ENCODE measurements around the gene PLEKHA8. TPM values are rescaled to one million over a fixed set of nuclear protein-coding genes. Genes with fewer than 3 reads are reported as not detected.
"Not testable (repeated sequence)": the region's sequence is repeated elsewhere in the genome, so short reads cannot be mapped to it uniquely, and the experiment has no call there.

Gene PLEKHA8
- total and polyA plus RNA-seq, 8 donors = 2.2 to 18.5 (median 6.0) TPM

DNA sequence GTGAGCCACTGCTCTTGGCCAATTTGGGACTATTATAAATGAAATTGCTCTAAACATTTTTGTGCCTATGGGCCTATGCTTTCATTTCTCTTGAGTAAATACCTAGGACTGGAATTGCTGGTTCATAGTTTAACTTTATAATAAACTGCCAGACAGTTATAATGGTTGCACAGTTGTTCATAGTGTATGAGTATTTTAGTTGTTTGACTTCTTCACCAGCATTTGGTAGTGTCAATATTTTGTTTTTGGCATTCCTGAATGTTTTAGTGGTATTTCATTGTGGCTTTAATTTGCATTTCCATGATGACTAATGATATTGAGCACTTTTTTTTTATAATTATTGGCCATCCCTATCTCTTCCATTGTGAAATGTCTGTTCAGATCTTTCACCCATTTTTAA, 29.5 kb downstream of the PLEKHA8 start:
- Histone ChIP-seq H3K9me3 (no peaks in the 10 kb centered on the region), H3K4me1 (no peaks in the 10 kb centered on the region), H3K27ac (no peak overlapping the region), H3K36me3 (peaks cover 8 to 50% (median 44%) of the 10 kb centered on the region in 4 donors), H3K27me3 (no peaks in the 10 kb centered on the region), H3K4me3 (no peak overlapping the region)
- intact Hi-C loops (cut with DNase I; ENCODE audit: low total_unique reads) = no loop called here
- TF ChIP-seq POLR2A (IDR thresholded peaks at IDR 0.05) (no peak), POLR2AphosphoS5 (IDR thresholded peaks at IDR 0.05) (no peak), EP300 (IDR thresholded peaks at IDR 0.05) (no peak)
- TF ChIP-seq, protein P1, sequence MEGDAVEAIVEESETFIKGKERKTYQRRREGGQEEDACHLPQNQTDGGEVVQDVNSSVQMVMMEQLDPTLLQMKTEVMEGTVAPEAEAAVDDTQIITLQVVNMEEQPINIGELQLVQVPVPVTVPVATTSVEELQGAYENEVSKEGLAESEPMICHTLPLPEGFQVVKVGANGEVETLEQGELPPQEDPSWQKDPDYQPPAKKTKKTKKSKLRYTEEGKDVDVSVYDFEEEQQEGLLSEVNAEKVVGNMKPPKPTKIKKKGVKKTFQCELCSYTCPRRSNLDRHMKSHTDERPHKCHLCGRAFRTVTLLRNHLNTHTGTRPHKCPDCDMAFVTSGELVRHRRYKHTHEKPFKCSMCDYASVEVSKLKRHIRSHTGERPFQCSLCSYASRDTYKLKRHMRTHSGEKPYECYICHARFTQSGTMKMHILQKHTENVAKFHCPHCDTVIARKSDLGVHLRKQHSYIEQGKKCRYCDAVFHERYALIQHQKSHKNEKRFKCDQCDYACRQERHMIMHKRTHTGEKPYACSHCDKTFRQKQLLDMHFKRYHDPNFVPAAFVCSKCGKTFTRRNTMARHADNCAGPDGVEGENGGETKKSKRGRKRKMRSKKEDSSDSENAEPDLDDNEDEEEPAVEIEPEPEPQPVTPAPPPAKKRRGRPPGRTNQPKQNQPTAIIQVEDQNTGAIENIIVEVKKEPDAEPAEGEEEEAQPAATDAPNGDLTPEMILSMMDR (IDR thresholded peaks at IDR 0.05) = no peak
- no peak for DNase-seq

DNA sequence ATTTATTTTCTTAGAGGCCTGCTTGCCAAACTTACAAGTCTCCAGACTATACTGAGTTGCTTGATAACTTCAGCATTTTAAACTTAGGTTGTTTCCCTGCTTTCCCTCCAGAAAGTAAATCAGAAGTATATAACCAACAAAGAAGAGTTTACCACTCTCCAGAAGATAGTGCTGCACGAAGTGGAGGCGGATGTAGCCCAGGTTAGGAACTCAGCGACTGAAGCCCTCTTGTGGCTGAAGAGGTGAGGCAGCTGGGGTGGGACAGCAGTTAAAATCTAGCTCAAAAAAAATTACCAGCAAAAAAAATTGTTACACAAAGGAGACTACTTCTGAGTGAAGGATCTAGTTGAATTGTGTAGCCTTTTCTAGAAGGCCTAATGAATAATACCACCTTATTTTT, 33.6 kb downstream of the PLEKHA8 start:
- peak; percentile 33 to 60 for DNase-seq
- WGBS, 5 donors = 7 to 27% (median 15%) methylated on average over 3 of the region's 3 CpGs
- TF ChIP-seq, protein P1 (IDR thresholded peaks at IDR 0.05) = peak in 5 of 7 experiments; percentile 40 to 59 (median 51)
- H3K4me1 ChIP-seq; H3K27me3 ChIP-seq; H3K4me3 ChIP-seq; intact Hi-C loops (cut with DNase I; ENCODE audit: low total_unique reads); H3K9me3 ChIP-seq; H3K27ac ChIP-seq: not testable (repeated sequence)
- peaks cover 0 to 37% (median 32%) of the 10 kb centered on the region in 4 donors for H3K36me3 ChIP-seq

DNA sequence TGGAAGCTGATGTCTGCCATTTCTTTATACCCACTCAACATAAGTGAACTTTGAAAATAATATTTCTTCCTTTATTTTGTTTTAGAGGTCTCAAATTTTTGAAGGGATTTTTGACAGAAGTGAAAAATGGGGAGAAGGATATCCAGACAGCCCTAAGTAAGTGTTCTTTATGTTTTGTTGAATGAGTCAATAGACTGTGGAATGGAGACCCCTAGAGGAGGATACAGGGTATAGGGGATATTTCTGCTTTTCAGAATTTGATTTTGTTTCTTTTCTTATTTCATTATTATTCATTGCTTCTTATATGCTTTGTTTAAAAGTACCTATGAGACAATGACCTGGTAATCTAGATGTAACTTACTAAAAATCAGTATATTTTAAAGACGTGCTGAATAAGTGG, 34.4 kb downstream of the PLEKHA8 start:
- Histone ChIP-seq H3K27me3 (no peaks in the 10 kb centered on the region), H3K36me3 (peaks cover 0 to 37% (median 32%) of the 10 kb centered on the region in 4 donors), H3K4me3 (no peak overlapping the region), H3K9me3 (no peaks in the 10 kb centered on the region), H3K4me1 (no peaks in the 10 kb centered on the region), H3K27ac (no peak overlapping the region)
- intact Hi-C loops (cut with DNase I; ENCODE audit: low total_unique reads) = no loop called here
- TF ChIP-seq, protein P1 (IDR thresholded peaks at IDR 0.05) = peak in 5 of 7 experiments; percentile 22 to 47 (median 34)
- no peak for TF ChIP-seq EP300 (IDR thresholded peaks at IDR 0.05)
- DNase-seq = peak in 1 of 2 donors; percentile 65
- WGBS, 5 donors = 58 to 79% (median 76%) methylated on average over 1 of the region's 1 CpG

DNA sequence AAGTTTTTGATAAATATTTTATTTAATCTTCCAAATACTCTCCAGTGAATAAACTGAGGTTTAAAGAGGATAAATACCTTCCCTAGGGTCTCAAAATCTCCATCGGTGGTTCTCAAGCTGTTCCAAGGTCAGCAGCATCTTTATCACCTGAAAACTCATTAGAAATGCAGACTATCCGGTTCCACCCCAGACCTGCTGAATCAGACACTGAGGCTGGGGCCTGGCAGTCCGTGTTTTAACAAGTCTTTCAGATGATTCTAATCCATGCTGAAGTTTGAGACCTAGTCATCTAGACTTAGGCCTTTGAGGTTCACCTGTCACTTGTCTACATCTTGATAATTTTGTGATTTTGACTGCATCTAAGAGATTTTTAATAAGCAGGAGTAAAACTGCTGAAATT, 37.5 kb downstream of the PLEKHA8 start:
- no peak overlapping the region for H3K27ac ChIP-seq
- no peak overlapping the region for H3K4me3 ChIP-seq
- H3K4me1 ChIP-seq = no peaks in the 10 kb centered on the region
- peaks cover 0 to 41% (median 27%) of the 10 kb centered on the region in 4 donors for H3K36me3 ChIP-seq
- WGBS, 5 donors = 78 to 88% (median 84%) methylated on average over 3 of the region's 3 CpGs
- H3K27me3 ChIP-seq = no peaks in the 10 kb centered on the region
- TF ChIP-seq EP300 (IDR thresholded peaks at IDR 0.05) (no peak), POLR2A (IDR thresholded peaks at IDR 0.05) (no peak), POLR2AphosphoS5 (IDR thresholded peaks at IDR 0.05) (no peak)
- TF ChIP-seq, protein P1 (IDR thresholded peaks at IDR 0.05) = no peak
- intact Hi-C loops (cut with DNase I; ENCODE audit: low total_unique reads) = no loop called here
- DNase-seq = no peak
- no peaks in the 10 kb centered on the region for H3K9me3 ChIP-seq
